Nephron progenitor cell (in vitro differentiated cells): ENCODE results near the gene DICER1.

ENCODE experiments used
- DNase-seq: peaks from one replicate; pipeline ENCODE4 v3.0.0; 2021
- H3K27ac Mint-ChIP-seq: 2 replicates; pipeline ENCODE4 v1.8.0; 2021; ENCODE audit warnings: mild to moderate bottlenecking, moderate library complexity, mixed read lengths
- H3K27me3 Mint-ChIP-seq: 2 replicates; pipeline ENCODE4 v1.8.0; 2021; ENCODE audit warnings: mild to moderate bottlenecking, low read depth, mixed read lengths; ENCODE audit not compliant: poor library complexity
- H3K36me3 Mint-ChIP-seq: 2 replicates; pipeline ENCODE4 v1.8.0; 2021; ENCODE audit warnings: low read depth, mixed read lengths
- H3K4me1 Mint-ChIP-seq: 2 replicates; pipeline ENCODE4 v1.8.0; 2021; ENCODE audit warnings: mixed read lengths
- H3K4me3 Mint-ChIP-seq: 2 replicates; pipeline ENCODE4 v1.8.0; 2021; ENCODE audit warnings: mild to moderate bottlenecking, moderate library complexity, mixed read lengths
- H3K9me3 Mint-ChIP-seq: 2 replicates; pipeline ENCODE4 v1.8.0; 2021; ENCODE audit warnings: mild to moderate bottlenecking, moderate library complexity, mixed read lengths
- TF ChIP-seq, protein P1 (sequence below): fragments of 200-600 bp; sonication (generic); IDR thresholded peaks from 2 replicates; pipeline ENCODE4 v1.5.0; 2021; ENCODE audit warnings: antibody characterized with exemption

DICER1 gene

DNA sequence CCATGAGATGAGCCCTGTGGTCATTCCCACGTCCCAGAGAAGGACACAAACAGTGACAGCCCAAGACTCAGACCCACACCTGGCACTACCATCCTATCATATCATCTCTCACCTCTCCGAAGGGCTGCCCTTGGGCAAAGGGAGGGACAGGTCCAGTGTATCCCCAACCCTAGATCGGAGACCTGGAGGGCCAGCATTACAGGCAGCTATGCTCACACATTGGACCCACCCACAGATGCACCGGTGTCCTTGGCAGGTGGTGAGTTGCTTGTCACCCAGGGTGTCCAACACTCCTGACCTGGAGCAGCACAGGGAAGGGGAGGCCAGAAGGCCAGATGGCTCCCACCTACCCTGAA is 117.4 kb downstream of the DICER1 start:
- no peak for DNase-seq
- Mint-ChIP-seq H3K36me3 (no peaks in the 10 kb centered on the region), H3K27ac (no peak overlapping the region), H3K4me1 (peaks cover 42% of the 10 kb centered on the region), H3K4me3 (no peak overlapping the region), H3K27me3 (peaks cover 4% of the 10 kb centered on the region), H3K9me3 (no peaks in the 10 kb centered on the region)
- TF ChIP-seq, protein P1, sequence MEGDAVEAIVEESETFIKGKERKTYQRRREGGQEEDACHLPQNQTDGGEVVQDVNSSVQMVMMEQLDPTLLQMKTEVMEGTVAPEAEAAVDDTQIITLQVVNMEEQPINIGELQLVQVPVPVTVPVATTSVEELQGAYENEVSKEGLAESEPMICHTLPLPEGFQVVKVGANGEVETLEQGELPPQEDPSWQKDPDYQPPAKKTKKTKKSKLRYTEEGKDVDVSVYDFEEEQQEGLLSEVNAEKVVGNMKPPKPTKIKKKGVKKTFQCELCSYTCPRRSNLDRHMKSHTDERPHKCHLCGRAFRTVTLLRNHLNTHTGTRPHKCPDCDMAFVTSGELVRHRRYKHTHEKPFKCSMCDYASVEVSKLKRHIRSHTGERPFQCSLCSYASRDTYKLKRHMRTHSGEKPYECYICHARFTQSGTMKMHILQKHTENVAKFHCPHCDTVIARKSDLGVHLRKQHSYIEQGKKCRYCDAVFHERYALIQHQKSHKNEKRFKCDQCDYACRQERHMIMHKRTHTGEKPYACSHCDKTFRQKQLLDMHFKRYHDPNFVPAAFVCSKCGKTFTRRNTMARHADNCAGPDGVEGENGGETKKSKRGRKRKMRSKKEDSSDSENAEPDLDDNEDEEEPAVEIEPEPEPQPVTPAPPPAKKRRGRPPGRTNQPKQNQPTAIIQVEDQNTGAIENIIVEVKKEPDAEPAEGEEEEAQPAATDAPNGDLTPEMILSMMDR = no peak

- no peaks in the 10 kb centered on the region for H3K9me3 Mint-ChIP-seq
- H3K27me3 Mint-ChIP-seq = peaks cover 5% of the 10 kb centered on the region
- TF ChIP-seq, protein P1 = no peak
- peaks cover 42% of the 10 kb centered on the region for H3K4me1 Mint-ChIP-seq
- H3K4me3 Mint-ChIP-seq = no peak overlapping the region
- no peak overlapping the region for H3K27ac Mint-ChIP-seq
- no peaks in the 10 kb centered on the region for H3K36me3 Mint-ChIP-seq
- DNase-seq = no peak
Measured at GRCh38 chr14:95039259-95039992, 117.9 kb downstream of the DICER1 start.

GRCh38 chr14:95038521-95039250 is 118.6 kb downstream of the DICER1 start:
- Mint-ChIP-seq H3K4me1 (peaks cover 42% of the 10 kb centered on the region), H3K27ac (no peak overlapping the region), H3K27me3 (peaks cover 7% of the 10 kb centered on the region), H3K36me3 (no peaks in the 10 kb centered on the region), H3K9me3 (no peaks in the 10 kb centered on the region), H3K4me3 (no peak overlapping the region)
- TF ChIP-seq, protein P1 = no peak
- DNase-seq = no peak

DNA sequence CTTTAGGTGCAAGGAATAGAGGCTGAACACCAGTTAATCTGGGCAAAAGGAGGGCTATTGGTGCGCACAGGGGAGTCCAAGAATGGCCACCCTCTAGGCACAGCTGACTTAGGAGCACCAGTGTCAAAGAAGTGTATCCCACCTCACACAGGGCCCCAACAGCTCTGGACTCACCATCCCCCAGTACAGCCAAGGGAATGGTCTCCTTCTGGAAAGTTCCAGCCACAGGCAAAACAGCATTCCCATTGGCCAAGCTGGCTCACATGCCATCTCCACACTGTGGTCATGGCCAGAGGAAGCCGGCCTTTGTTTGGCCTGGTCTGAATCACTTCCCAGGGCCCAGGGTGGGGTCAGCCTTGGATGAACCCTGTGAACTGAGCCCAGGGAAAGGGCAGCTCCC is 120.1 kb downstream of the DICER1 start:
- TF ChIP-seq, protein P1 = no peak
- H3K36me3 Mint-ChIP-seq = no peaks in the 10 kb centered on the region
- H3K4me1 Mint-ChIP-seq = peaks cover 40% of the 10 kb centered on the region
- peaks cover 8% of the 10 kb centered on the region for H3K27me3 Mint-ChIP-seq
- H3K4me3 Mint-ChIP-seq = no peak overlapping the region
- peaks cover 9% of the 10 kb centered on the region for H3K9me3 Mint-ChIP-seq
- no peak overlapping the region for H3K27ac Mint-ChIP-seq
- no peak for DNase-seq
